Stimulated activated CD4-positive, alpha-beta T cell treated with anti-CD3 and anti-CD28 coated beads, Interleukin-4, amount 100 ng/mL, for 1 hour (primary cell): ENCODE data around the gene ZNF425.
A peak's percentile ranks its signal among the peaks of the same experiment; 100 is the strongest.
"Not testable (repeated sequence)": the region's sequence is repeated elsewhere in the genome, so short reads cannot be mapped to it uniquely, and the experiment has no call there.

Experiments
- DNase-seq: peaks from one replicate; pipeline ENCODE4 v3.0.0-alpha.2; 2020

The ZNF425 gene

GRCh38 chr7:149133028-149133710 is 7.0 kb upstream of the ZNF425 start:
- DNase-seq, result no peak

- no peak for DNase-seq
These were observed 4.6 kb upstream of the ZNF425 start for GRCh38 chr7:149130572-149131198.

GRCh38 chr7:149126662-149127266 is 640 bp upstream of the ZNF425 start:
- peak; percentile 75 for DNase-seq

- no peak for DNase-seq
These were observed 798 bp downstream of the ZNF425 start for GRCh38 chr7:149125189-149125862.

DNA sequence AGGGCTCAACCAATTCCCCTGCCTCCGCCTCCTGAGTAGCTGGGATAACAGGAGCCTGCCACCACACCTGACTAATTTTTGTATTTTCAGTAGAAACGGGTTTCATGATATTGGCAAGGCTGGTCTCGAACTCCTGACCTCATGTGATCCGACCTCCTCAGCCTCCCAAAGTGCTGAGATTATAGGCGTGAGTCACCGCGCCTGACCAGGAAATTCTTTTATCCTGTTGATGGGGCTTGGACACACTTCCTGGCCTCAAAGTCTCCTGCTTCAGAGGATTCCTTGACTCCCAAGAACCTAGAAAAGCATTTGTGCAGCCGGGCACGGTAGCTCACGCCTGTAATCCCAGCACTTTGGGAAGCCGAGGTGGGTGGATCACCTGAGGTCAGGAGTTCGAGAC is 16.2 kb downstream of the ZNF425 start:
- no peak for DNase-seq

GRCh38 chr7:149104749-149105148 is 21.4 kb downstream of the ZNF425 start:
- no peak for DNase-seq

DNA sequence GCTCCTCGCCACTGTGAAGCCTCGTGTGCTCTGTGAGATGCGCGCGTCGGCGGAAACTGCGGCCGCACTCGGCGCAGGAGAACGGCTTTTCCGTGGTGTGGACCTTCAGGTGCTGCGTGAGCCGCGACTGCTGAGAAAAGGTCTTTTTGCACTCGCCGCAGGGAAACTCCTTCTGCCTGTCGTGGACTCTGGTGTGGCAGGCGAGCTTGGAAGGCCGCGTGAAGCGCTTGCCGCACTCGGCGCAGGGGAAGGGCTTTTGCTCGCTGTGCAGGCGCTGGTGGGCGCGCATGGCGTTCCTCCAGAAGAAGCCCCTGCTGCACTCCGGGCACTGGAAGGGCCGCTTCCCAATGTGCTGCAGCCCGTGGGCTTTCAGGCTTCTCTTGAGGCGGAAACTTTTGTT is 21.9 kb downstream of the ZNF425 start:
- DNase-seq, result no peak

GRCh38 chr7:149103424-149103823 is 22.7 kb downstream of the ZNF425 start:
- DNase-seq, result no peak

DNA sequence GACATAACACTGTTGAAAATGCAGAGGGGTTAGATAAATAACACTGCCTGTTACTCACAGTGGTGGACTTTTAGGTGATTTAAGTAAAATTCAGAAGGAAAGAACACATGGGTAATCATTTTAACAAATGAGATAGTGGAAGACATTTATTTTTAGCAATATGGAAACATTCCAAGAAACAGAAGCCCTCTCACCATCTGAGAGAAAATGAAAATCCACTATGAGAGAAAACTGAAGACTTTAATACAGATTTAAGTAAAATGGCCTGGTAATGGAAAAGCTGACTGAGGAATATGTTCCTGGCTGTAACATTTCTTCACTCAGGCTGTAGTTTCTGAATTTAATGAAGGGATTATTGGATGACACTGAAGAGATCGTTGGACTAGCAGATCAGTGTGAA is 23.5 kb downstream of the ZNF425 start:
- DNase-seq, result no peak

- DNase-seq, result no peak
These were observed 25.3 kb downstream of the ZNF425 start for GRCh38 chr7:149100821-149101220.

- DNase-seq, result no peak
These were observed 27.1 kb downstream of the ZNF425 start for GRCh38 chr7:149099058-149099457.

DNA sequence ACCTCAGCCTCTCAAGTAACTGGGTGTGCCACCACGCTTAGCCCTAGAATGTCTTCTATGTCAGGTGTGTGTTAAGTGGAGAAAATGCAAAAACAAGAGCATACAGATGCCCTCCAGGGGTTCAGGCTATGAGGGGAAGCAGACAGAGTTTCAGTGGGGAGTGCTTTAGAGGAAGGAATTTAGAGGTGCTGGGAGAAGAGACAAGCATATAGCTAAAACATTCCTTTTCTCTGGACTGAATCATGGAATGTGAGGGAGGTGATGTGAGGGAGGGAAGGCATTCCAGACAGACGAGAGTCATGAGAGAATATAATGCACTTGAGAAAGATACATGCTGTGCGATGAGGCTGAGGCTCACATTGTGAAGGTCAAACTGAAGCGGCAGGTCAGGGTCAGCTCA is 29.0 kb downstream of the ZNF425 start:
- DNase-seq, result no peak

GRCh38 chr7:149093228-149093627 is 32.9 kb downstream of the ZNF425 start:
- no peak for DNase-seq

DNA sequence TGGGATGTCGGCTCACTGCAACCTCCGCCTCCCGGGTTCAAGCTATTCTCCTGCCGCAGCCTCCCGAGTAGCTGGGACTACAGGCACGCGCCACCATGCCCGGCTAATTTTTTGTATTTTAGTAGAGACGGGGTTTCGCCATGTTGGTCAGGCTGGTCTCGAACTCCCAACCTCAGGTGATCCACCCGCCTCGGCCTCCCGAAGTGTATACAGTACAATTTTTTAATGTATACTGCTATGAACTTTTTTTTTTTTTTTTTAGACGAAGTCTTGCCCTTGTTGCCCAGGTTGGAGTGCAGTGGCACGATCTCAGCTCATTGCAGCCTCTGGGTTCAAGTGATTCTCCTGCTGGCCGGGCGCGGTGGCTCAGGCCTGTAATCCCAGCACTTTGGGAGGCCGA is 33.9 kb downstream of the ZNF425 start:
- DNase-seq, result not testable (repeated sequence)

GRCh38 chr7:149090397-149091195 is 35.5 kb downstream of the ZNF425 start, which contains the start of gene ZNF786:
Gene ZNF786, minus strand, starts transcription at chr7:149090718. Its CDS starts 78 bp downstream, at chr7:149090640.
- peak; percentile 97 for DNase-seq

- no peak for DNase-seq
These were observed 38.7 kb downstream of the ZNF425 start for GRCh38 chr7:149087376-149087775.

DNA sequence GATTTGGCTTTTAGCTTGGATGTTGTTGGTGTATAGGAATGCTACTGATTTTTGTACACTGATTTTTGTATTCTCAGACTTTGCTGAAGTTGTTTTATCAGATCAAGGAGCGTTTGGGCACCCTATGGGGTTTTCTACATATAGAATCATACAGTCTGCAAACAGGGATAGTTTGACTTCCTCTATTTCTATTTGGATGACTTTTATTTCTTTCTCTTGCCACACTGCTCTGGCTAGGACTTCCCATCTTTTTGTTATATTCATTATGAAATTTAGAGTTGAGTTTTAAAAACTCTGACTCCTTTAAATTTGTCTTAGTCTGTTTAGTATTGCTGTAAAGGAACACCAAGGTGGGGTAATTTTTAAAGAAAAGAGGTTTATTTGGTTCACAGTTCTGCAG is 40.3 kb downstream of the ZNF425 start:
- DNase-seq, result no peak

- no peak for DNase-seq
These were observed 41.7 kb downstream of the ZNF425 start for GRCh38 chr7:149084407-149084806.

GRCh38 chr7:149081914-149082313 is 44.2 kb downstream of the ZNF425 start:
- no peak for DNase-seq

- DNase-seq, result no peak
These were observed 48.5 kb downstream of the ZNF425 start for GRCh38 chr7:149077594-149077993.

- DNase-seq, result no peak
These were observed 50.8 kb downstream of the ZNF425 start for GRCh38 chr7:149075286-149075685.

- no peak for DNase-seq
These were observed 51.8 kb downstream of the ZNF425 start for GRCh38 chr7:149074116-149074885.
